ES-I3 (cell line): Measurements from ENCODE around the gene PPL.

Source experiments
- H3K36me3 ChIP-seq: 2 replicates; pipeline ENCODE4 v1.6.1; 2013; ENCODE audit warnings: mild to moderate bottlenecking, low read length, control low read depth, moderate library complexity; ENCODE audit not compliant: insufficient read depth
- H3K4me1 ChIP-seq: 2 replicates; pipeline ENCODE4 v1.6.1; 2013; ENCODE audit warnings: mild to moderate bottlenecking, control low read depth, low read length; ENCODE audit not compliant: insufficient read depth
- H3K9ac ChIP-seq: 2 replicates; pipeline ENCODE4 v1.6.1; 2013; ENCODE audit warnings: low read depth, mild to moderate bottlenecking, low read length, moderate library complexity
- H3K9me3 ChIP-seq: 2 replicates; pipeline ENCODE4 v1.6.1; 2013; ENCODE audit warnings: mild to moderate bottlenecking, low read length, moderate library complexity; ENCODE audit not compliant: control insufficient read depth, insufficient read depth

Gene PPL

DNA sequence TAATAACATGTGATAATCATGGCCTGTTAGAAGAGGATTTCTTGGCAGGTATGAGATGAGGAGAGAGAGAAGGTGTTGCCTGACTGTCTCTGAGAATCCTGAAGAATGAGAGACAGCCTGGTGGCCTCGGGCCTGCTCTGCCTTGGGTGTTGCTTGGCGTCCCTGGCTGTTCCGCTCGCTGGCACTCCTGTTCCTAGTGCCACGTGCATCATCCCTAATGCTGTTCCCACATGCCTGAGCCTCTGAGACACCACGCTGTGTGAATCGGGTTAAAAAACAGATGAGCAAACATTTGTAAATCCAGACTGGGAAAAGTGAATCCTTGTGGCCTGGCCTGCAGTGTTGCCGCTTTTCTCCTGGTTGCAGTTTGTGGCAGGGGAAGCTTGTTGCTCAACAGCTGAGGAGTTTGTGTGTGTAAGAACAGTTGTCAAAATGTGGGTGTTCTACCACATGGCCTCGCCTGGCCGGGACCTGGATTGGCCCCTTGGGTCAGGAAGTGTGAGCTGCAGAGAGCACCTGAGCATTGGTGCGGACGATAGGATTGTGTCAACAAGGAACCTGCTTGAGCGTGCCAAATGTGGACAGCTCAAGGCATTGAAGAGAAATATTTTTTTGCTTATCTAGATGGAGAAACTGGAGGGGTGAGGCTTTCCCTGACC lies 67.7 kb downstream of the PPL start:
- H3K36me3 ChIP-seq, result peaks cover 27% of the 10 kb centered on the region
- no peaks in the 10 kb centered on the region for H3K4me1 ChIP-seq
- H3K9ac ChIP-seq, result no peak overlapping the region
- no peaks in the 10 kb centered on the region for H3K9me3 ChIP-seq

GRCh38 chr16:4868535-4868934 lies 68.4 kb downstream of the PPL start:
- H3K36me3 ChIP-seq, result peaks cover 20% of the 10 kb centered on the region
- no peak overlapping the region for H3K9ac ChIP-seq
- H3K9me3 ChIP-seq, result no peaks in the 10 kb centered on the region
- no peaks in the 10 kb centered on the region for H3K4me1 ChIP-seq

DNA sequence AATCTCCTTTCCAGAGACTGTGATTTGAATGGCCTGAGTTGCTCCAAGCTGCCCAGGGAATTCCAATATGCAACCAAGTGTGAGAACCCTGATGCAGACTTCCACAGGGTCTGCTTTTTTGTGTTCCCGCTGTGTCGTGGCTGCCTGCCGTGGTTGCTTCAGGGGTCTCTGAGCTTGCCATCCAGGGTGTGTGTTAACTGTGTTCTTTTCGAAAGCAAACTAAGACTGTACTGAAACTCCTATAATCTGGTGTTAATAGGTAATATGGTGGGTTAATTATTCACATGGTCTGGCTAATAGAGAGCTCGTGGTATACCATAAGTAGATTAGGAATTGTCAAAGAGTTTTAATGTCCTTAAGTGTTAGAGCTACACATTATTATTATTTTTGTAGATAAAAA lies 68.9 kb downstream of the PPL start:
- Histone ChIP-seq H3K9ac (no peak overlapping the region), H3K4me1 (no peaks in the 10 kb centered on the region), H3K36me3 (peaks cover 15% of the 10 kb centered on the region), H3K9me3 (no peaks in the 10 kb centered on the region)

- Histone ChIP-seq H3K9ac (no peak overlapping the region), H3K36me3 (peaks cover 11% of the 10 kb centered on the region), H3K4me1 (no peaks in the 10 kb centered on the region), H3K9me3 (no peaks in the 10 kb centered on the region)
These were observed 70.4 kb downstream of the PPL start for GRCh38 chr16:4866586-4866985.

DNA sequence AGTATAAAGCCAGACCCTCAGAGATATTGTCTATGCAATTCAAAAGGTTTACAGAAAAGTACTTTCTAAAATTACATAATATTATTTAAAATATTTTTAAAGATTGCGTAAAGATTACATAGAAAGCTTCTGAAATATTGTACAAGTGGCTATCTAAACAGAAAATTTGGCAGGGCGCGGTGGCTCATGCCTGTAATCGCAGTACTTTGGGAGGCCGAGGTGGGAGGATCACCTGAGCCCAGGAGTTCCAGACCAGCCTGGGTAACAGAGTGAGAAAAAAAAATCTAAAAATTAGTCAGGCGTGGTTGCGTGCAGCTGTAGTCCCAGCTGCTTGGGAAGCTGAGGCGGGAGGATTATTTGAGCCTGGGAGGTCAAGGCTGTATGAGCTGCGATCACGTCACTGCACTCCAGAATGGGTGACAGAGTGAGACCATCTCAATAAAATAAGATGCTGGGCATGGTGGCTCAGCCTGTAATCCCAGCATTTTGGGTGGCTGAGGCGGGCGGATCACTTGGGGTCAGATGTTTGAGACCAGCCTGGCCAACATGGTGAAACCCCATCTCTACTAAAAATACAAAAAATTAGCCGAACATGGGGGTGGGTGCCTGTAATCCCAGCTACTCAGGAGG lies 71.6 kb downstream of the PPL start:
- Histone ChIP-seq H3K36me3 (peaks cover 12% of the 10 kb centered on the region), H3K4me1 (no peaks in the 10 kb centered on the region), H3K9ac (no peak overlapping the region), H3K9me3 (no peaks in the 10 kb centered on the region)

DNA sequence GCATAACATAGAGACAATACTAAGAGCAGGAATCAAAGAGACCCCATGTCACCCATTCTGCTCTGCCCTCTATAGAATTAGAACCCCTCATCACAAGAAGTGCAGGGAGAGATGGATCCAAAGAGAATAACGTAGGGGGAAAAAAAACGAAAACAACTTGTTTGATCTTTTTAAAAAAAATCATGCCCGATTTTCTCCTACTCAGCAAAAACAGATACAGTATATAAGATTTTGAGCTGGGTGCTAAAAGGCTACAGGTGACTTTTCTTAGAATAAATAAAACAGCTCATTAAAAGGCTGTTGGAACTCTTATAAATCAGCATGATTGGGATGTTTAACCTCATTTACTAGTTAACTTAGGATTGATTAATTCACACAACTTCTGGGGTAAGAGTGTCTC lies 72.2 kb downstream of the PPL start:
- Histone ChIP-seq H3K9ac (no peak overlapping the region), H3K4me1 (no peaks in the 10 kb centered on the region), H3K36me3 (peaks cover 18% of the 10 kb centered on the region), H3K9me3 (no peaks in the 10 kb centered on the region)

- Histone ChIP-seq H3K9ac (no peak overlapping the region), H3K4me1 (no peaks in the 10 kb centered on the region), H3K36me3 (peaks cover 36% of the 10 kb centered on the region), H3K9me3 (no peaks in the 10 kb centered on the region)
These were observed 74.3 kb downstream of the PPL start for GRCh38 chr16:4862639-4863038.

GRCh38 chr16:4860727-4861342 lies 76.1 kb downstream of the PPL start:
- Histone ChIP-seq H3K36me3 (peaks cover 45% of the 10 kb centered on the region), H3K9me3 (no peaks in the 10 kb centered on the region), H3K9ac (no peak overlapping the region), H3K4me1 (no peaks in the 10 kb centered on the region)

GRCh38 chr16:4859900-4860255 lies 77.1 kb downstream of the PPL start:
- Histone ChIP-seq H3K9ac (no peak overlapping the region), H3K9me3 (no peaks in the 10 kb centered on the region), H3K36me3 (peaks cover 50% of the 10 kb centered on the region), H3K4me1 (no peaks in the 10 kb centered on the region)

- Histone ChIP-seq H3K4me1 (no peaks in the 10 kb centered on the region), H3K9me3 (no peaks in the 10 kb centered on the region), H3K36me3 (peaks cover 50% of the 10 kb centered on the region), H3K9ac (no peak overlapping the region)
These were observed 77.6 kb downstream of the PPL start for GRCh38 chr16:4859190-4859899.

GRCh38 chr16:4855804-4856203 lies 81.1 kb downstream of the PPL start:
- Histone ChIP-seq H3K9me3 (no peaks in the 10 kb centered on the region), H3K4me1 (peaks cover 11% of the 10 kb centered on the region), H3K36me3 (peaks cover 47% of the 10 kb centered on the region), H3K9ac (no peak overlapping the region)

DNA sequence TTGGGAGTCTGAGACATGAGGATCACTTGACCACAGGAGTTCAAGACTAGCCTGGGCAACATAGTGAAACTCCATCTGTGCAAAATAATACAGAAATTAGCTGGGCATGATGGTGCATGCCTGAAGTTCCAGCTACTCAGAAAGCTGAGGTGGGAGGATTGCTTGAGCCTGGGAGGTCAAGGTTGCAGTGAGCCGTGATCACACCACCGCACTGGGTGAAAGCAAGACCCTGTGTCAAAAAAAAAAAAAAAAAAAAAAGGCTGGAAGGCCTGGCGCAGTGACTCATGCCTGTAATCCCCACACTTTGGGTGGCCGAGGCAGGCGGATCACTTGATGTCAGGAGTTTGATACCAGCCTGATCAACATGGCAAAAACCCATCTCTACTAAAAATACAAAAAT lies 81.6 kb downstream of the PPL start:
- H3K9ac ChIP-seq, result no peak overlapping the region

DNA sequence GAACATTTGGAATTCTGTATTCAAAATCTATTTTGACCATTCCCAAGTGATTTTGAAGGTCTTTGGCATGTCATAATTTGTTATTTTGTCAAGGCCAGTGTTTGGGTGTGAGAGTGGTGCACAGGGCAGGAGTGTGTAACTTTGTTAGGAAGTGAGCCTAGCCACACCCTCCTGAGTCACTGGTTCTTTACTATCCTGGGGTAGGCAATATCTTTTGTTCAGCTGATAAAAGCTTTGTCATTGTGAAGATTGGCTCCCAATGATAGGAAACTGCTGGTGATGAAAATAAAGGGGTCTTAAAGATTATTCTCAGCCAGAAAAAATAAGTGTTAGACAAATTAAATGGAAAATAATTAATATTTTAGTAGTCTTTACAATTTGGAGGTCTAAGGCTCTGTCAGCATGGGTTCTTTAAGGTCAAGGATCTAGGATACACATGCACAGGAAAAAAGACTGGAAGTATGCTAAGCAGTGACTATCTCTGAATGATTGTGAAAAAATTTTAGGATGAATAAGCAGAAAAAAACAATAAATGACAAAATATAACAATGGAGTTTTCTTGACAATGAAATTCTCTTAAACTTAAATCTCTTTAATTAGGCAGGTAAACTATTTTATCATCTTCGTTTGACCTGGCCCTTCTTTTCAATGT lies 84.6 kb downstream of the PPL start:
- no peak overlapping the region for H3K9ac ChIP-seq

More for the DNA sequence above, 81.6 kb downstream of the PPL start:
- Histone ChIP-seq H3K36me3 (peaks cover 42% of the 10 kb centered on the region), H3K4me1 (peaks cover 11% of the 10 kb centered on the region), H3K9me3 (no peaks in the 10 kb centered on the region)

GRCh38 chr16:4850211-4850610 lies 86.7 kb downstream of the PPL start:
- no peak overlapping the region for H3K9ac ChIP-seq
- peaks cover 15% of the 10 kb centered on the region for H3K4me1 ChIP-seq
- peaks cover 6% of the 10 kb centered on the region; the same call in 1 of the 2 replicates for H3K36me3 ChIP-seq
- no peaks in the 10 kb centered on the region for H3K9me3 ChIP-seq

More for the DNA sequence above, 84.6 kb downstream of the PPL start:
- H3K36me3 ChIP-seq, result peaks cover 18% of the 10 kb centered on the region
- H3K9me3 ChIP-seq, result no peaks in the 10 kb centered on the region
- peaks cover 11% of the 10 kb centered on the region for H3K4me1 ChIP-seq
